ENCODE results near the gene GRID2.

The GRID2 gene

DNA sequence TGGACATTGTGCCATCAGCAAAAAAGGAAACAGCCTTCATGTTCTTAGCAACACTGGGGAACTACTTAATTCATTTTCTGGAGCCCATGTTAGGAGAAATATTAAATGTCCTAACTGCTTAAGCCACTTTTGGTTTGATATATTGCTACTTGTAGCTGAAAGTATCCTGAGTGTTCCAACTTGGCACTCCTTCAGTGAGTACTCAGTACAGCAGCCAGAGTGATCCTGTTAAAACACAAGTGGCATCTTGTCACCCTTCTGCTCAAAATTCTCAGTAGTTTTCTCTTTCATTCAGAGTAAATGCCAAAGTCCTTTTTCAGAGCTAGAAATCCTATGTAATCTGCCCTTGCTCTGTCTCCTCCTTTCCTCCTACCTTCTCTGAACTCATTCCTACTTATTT lies 522.0 kb downstream of the GRID2 start:
- no peak for FAIRE-seq
- no peak for TF ChIP-seq POU2F2 (IDR thresholded peaks at IDR 0.05; ENCODE audit: low read depth, low read length)
- TF ChIP-seq POLR2AphosphoS5 (IDR thresholded peaks at IDR 0.05; ENCODE audit: low read depth, low read length), result no peak
- no peak for TF ChIP-seq PAX5 (IDR thresholded peaks at IDR 0.05; ENCODE audit: insufficient read depth, low read length, severe bottlenecking)
- TF ChIP-seq SPI1 (IDR thresholded peaks at IDR 0.05; ENCODE audit: low read depth, low read length), result no peak
- TF ChIP-seq TAF1 (IDR thresholded peaks at IDR 0.05; ENCODE audit: low read depth, low read length), result no peak
- no peak for TF ChIP-seq POLR2A (IDR thresholded peaks at IDR 0.05; ENCODE audit: low read depth, low read length)
- no peak for DNase-seq (ENCODE audit: insufficient read length, low spot score)

DNA sequence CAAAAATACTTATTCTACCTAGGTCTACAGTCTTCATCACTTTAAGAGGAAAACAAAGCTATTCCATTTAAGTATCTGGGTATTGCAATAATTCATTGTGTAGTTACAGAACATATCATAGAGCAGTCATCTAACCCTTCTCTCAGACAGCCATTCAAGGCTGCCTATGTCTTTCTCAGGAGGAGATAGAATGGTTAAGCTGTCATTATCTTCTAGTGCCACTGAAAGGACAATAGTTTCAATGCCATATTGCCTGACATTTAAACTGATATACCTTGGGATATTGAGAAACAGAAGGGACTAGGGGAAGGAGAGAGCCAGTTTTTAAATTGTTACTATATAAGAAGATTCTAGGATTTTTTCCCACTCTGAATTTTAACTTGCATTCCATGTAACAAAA lies 527.0 kb downstream of the GRID2 start:
- FAIRE-seq (no peak), DNase-seq (ENCODE audit: insufficient read length, low spot score) (no peak)
- no peak for TF ChIP-seq SPI1 (IDR thresholded peaks at IDR 0.05; ENCODE audit: low read depth, low read length)
- TF ChIP-seq POLR2A (IDR thresholded peaks at IDR 0.05; ENCODE audit: low read depth, low read length), result no peak
- TF ChIP-seq POLR2AphosphoS5 (IDR thresholded peaks at IDR 0.05; ENCODE audit: low read depth, low read length), result no peak
- no peak for TF ChIP-seq PAX5 (IDR thresholded peaks at IDR 0.05; ENCODE audit: insufficient read depth, low read length, severe bottlenecking)
- no peak for TF ChIP-seq TAF1 (IDR thresholded peaks at IDR 0.05; ENCODE audit: low read depth, low read length)
- TF ChIP-seq POU2F2 (IDR thresholded peaks at IDR 0.05; ENCODE audit: low read depth, low read length), result no peak

DNA sequence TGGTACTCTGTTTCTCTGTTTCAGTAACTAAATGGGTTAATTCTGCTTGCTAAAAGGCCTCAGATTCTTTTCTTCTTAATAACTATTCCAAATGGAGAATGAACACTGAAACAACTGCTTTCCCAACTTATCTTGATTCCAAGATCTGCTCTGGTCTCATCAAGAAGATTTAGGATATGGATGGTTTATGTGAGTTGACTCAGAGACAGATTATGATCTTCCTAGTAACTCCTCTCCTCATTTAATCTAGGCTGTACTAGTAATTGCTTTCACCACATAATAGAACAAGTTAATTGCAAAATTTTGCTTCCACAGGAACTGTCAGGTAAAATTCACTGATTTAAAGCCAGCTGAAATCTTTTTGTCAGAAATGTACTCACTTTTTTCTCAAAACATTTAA lies 537.1 kb downstream of the GRID2 start:
- DNase-seq (ENCODE audit: insufficient read length, low spot score) (no peak), FAIRE-seq (no peak)
- no peak for TF ChIP-seq SPI1 (IDR thresholded peaks at IDR 0.05; ENCODE audit: low read depth, low read length)
- no peak for TF ChIP-seq PAX5 (IDR thresholded peaks at IDR 0.05; ENCODE audit: insufficient read depth, low read length, severe bottlenecking)
- TF ChIP-seq POLR2AphosphoS5 (IDR thresholded peaks at IDR 0.05; ENCODE audit: low read depth, low read length), result no peak
- TF ChIP-seq TAF1 (IDR thresholded peaks at IDR 0.05; ENCODE audit: low read depth, low read length), result no peak
- TF ChIP-seq POU2F2 (IDR thresholded peaks at IDR 0.05; ENCODE audit: low read depth, low read length), result no peak
- TF ChIP-seq POLR2A (IDR thresholded peaks at IDR 0.05; ENCODE audit: low read depth, low read length), result no peak

DNA sequence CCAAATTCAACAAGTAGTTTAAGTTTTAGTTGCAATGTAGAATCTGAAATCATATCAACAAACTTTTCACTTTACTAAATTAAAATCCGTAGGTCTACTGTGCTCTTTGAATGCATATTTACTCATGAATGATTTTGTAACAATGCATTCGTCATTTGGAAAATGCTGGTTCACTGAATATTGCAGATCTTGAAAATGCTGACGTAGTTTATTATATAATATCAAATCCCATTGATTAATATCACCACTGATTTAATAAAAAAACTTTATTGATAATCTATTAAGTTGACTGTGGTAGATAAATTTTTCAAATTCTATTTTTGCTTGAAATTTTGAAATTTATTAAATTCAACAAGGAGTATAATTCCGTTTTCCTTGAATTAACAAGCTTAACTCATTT lies 540.0 kb downstream of the GRID2 start:
- DNase-seq (ENCODE audit: insufficient read length, low spot score) (no peak), FAIRE-seq (no peak)
- TF ChIP-seq POLR2A (IDR thresholded peaks at IDR 0.05; ENCODE audit: low read depth, low read length) (no peak), POLR2AphosphoS5 (IDR thresholded peaks at IDR 0.05; ENCODE audit: low read depth, low read length) (no peak), POU2F2 (IDR thresholded peaks at IDR 0.05; ENCODE audit: low read depth, low read length) (no peak), SPI1 (IDR thresholded peaks at IDR 0.05; ENCODE audit: low read depth, low read length) (no peak)

DNA sequence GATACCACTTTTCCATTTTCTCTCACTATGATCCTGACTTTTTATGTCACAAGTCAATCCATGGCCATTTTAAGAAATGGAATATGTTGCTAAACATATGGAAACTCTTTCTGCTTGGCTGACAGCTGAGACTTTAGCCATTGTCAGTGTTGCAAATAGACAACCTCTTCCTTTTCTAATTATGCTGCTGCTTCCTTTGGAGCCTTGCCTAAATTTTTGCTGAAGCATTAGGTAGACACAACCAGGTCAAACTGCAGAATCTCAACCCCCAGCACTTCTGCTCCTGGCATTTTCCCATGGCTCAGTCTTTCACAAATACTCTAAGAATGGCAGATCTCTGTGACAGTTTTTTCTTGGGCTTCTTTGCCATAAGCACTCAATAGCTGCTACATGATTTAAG lies 543.3 kb downstream of the GRID2 start:
- DNase-seq (ENCODE audit: insufficient read length, low spot score) (no peak), FAIRE-seq (no peak)
- TF ChIP-seq SPI1 (IDR thresholded peaks at IDR 0.05; ENCODE audit: low read depth, low read length) (no peak), PAX5 (IDR thresholded peaks at IDR 0.05; ENCODE audit: insufficient read depth, low read length, severe bottlenecking) (no peak), POU2F2 (IDR thresholded peaks at IDR 0.05; ENCODE audit: low read depth, low read length) (no peak), POLR2A (IDR thresholded peaks at IDR 0.05; ENCODE audit: low read depth, low read length) (no peak), TAF1 (IDR thresholded peaks at IDR 0.05; ENCODE audit: low read depth, low read length) (no peak), POLR2AphosphoS5 (IDR thresholded peaks at IDR 0.05; ENCODE audit: low read depth, low read length) (no peak)

DNA sequence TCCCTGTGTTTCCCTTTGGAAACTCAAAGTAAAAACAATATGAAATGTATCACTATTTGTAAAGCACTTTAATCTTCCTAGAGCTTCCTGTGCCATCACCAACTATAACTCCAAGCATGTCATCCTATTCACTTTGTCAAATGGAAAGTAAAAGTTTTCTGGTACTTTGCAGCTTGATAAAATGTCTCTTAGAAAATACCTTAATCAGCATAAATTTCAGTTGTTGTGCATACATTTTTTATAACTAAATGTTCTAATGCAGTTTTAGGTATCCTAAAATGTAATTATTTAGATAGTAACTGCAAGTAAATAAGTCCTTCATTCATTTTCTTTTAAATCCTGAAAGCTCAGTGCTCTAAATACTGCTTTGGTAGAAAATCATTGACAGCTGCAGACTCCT lies 558.7 kb downstream of the GRID2 start:
- no peak for DNase-seq (ENCODE audit: insufficient read length, low spot score)
- no peak for FAIRE-seq
- TF ChIP-seq TAF1 (IDR thresholded peaks at IDR 0.05; ENCODE audit: low read depth, low read length) (no peak), SPI1 (IDR thresholded peaks at IDR 0.05; ENCODE audit: low read depth, low read length) (no peak), POU2F2 (IDR thresholded peaks at IDR 0.05; ENCODE audit: low read depth, low read length) (no peak), POLR2AphosphoS5 (IDR thresholded peaks at IDR 0.05; ENCODE audit: low read depth, low read length) (no peak), PAX5 (IDR thresholded peaks at IDR 0.05; ENCODE audit: insufficient read depth, low read length, severe bottlenecking) (no peak)

DNA sequence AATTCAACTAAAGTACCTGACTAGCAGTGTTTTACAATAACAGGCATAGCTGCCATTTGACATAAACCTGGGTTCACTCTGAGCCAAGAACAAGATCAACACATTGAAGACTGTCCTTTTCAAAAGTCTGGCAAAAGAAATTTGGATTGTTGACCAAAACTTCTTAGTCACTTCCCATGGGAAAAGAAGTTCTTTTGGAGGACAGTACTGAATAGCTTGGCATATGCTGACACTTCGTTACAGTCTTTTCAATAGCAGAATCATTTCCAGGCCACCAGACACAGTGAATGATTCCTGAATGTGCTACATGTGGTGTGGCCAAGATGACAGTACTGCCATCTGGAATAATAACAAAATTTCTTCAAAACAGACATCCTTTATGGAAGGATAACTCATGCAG lies 560.3 kb downstream of the GRID2 start:
- FAIRE-seq, result no peak

DNA sequence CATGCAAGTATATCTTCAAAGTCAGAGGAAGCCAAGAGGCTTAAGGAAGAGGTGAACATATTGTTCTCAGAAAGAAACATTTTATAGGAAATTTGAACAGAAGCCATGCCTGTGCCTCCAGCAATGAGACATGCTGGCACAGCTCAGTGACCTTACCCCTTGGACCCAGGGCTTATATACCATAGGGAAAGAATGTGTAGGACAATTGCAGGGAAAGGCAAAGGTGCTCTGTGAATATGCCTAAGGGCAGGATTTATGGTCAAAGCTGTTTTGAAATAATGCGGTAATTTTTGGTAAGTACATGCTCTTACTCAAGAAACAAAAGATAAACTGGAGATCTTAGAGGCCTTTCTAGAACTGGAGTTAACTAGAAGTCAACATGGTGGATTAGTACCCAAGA lies 568.8 kb downstream of the GRID2 start:
- TF ChIP-seq SPI1 (IDR thresholded peaks at IDR 0.05; ENCODE audit: low read depth, low read length) (no peak), POU2F2 (IDR thresholded peaks at IDR 0.05; ENCODE audit: low read depth, low read length) (no peak), POLR2A (IDR thresholded peaks at IDR 0.05; ENCODE audit: low read depth, low read length) (no peak), PAX5 (IDR thresholded peaks at IDR 0.05; ENCODE audit: insufficient read depth, low read length, severe bottlenecking) (no peak), POLR2AphosphoS5 (IDR thresholded peaks at IDR 0.05; ENCODE audit: low read depth, low read length) (no peak), TAF1 (IDR thresholded peaks at IDR 0.05; ENCODE audit: low read depth, low read length) (no peak)
- no peak for FAIRE-seq

More for the DNA sequence above, 560.3 kb downstream of the GRID2 start:
- no peak for DNase-seq (ENCODE audit: insufficient read length, low spot score)
- TF ChIP-seq TAF1 (IDR thresholded peaks at IDR 0.05; ENCODE audit: low read depth, low read length) (no peak), SPI1 (IDR thresholded peaks at IDR 0.05; ENCODE audit: low read depth, low read length) (no peak), POLR2AphosphoS5 (IDR thresholded peaks at IDR 0.05; ENCODE audit: low read depth, low read length) (no peak), PAX5 (IDR thresholded peaks at IDR 0.05; ENCODE audit: insufficient read depth, low read length, severe bottlenecking) (no peak), POLR2A (IDR thresholded peaks at IDR 0.05; ENCODE audit: low read depth, low read length) (no peak), POU2F2 (IDR thresholded peaks at IDR 0.05; ENCODE audit: low read depth, low read length) (no peak)

DNA sequence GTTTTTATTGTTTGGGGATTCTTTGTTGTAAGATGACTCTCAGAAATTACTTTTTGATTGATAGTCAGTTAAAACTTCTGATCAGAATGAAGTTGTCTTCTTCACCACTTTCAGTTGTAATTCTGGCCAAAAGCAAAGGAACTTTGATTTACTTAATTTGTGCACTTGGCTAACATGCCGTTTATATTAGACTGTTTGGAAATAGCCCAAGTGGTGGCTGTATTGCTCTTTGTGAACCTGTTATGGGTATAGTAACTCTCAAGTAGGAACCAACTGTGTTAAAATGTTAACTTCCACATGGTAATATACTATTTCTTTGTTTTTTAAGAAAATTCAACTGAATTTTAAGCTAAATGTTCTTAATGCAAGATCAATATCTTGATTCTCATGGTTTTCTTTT lies 581.9 kb downstream of the GRID2 start:
- FAIRE-seq, result no peak
- DNase-seq (ENCODE audit: insufficient read length, low spot score), result no peak
- no peak for TF ChIP-seq TAF1 (IDR thresholded peaks at IDR 0.05; ENCODE audit: low read depth, low read length)
- no peak for TF ChIP-seq POLR2AphosphoS5 (IDR thresholded peaks at IDR 0.05; ENCODE audit: low read depth, low read length)
- TF ChIP-seq POU2F2 (IDR thresholded peaks at IDR 0.05; ENCODE audit: low read depth, low read length), result no peak
- TF ChIP-seq POLR2A (IDR thresholded peaks at IDR 0.05; ENCODE audit: low read depth, low read length), result no peak
- no peak for TF ChIP-seq SPI1 (IDR thresholded peaks at IDR 0.05; ENCODE audit: low read depth, low read length)
- TF ChIP-seq PAX5 (IDR thresholded peaks at IDR 0.05; ENCODE audit: insufficient read depth, low read length, severe bottlenecking), result no peak

More for the DNA sequence above, 568.8 kb downstream of the GRID2 start:
- DNase-seq (ENCODE audit: insufficient read length, low spot score), result no peak

DNA sequence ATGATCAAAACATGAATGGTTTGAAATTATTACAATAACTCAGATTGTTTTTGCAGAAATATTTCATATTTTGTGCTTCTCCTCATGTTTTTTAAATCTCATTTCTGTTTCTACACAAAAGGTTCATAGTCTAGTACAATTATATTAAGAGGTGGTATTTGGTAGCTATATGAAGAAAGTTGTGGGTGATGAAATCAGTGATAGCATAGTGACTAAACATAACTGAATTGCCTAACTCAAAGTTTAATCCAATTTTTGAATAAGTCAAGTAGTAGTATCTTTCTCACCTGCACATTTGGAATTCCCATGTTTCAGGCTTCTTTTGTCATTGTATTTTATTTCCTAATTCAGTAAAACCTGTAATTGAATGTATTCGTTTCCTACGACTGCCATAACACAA lies 648.7 kb downstream of the GRID2 start:
- no peak for TF ChIP-seq POU2F2 (IDR thresholded peaks at IDR 0.05; ENCODE audit: low read depth, low read length)
- no peak for TF ChIP-seq POLR2AphosphoS5 (IDR thresholded peaks at IDR 0.05; ENCODE audit: low read depth, low read length)
- no peak for TF ChIP-seq TAF1 (IDR thresholded peaks at IDR 0.05; ENCODE audit: low read depth, low read length)
- no peak for TF ChIP-seq POLR2A (IDR thresholded peaks at IDR 0.05; ENCODE audit: low read depth, low read length)
- no peak for TF ChIP-seq PAX5 (IDR thresholded peaks at IDR 0.05; ENCODE audit: insufficient read depth, low read length, severe bottlenecking)
- no peak for TF ChIP-seq SPI1 (IDR thresholded peaks at IDR 0.05; ENCODE audit: low read depth, low read length)
- no peak for DNase-seq (ENCODE audit: insufficient read length, low spot score)
- no peak for FAIRE-seq

All from GM12891 (cell line).